Measurements from ENCODE around the gene PCDHA5.
"Not testable (repeated sequence)": the region's sequence is repeated elsewhere in the genome, so short reads cannot be mapped to it uniquely, and the experiment has no call there.

The PCDHA5 gene

DNA sequence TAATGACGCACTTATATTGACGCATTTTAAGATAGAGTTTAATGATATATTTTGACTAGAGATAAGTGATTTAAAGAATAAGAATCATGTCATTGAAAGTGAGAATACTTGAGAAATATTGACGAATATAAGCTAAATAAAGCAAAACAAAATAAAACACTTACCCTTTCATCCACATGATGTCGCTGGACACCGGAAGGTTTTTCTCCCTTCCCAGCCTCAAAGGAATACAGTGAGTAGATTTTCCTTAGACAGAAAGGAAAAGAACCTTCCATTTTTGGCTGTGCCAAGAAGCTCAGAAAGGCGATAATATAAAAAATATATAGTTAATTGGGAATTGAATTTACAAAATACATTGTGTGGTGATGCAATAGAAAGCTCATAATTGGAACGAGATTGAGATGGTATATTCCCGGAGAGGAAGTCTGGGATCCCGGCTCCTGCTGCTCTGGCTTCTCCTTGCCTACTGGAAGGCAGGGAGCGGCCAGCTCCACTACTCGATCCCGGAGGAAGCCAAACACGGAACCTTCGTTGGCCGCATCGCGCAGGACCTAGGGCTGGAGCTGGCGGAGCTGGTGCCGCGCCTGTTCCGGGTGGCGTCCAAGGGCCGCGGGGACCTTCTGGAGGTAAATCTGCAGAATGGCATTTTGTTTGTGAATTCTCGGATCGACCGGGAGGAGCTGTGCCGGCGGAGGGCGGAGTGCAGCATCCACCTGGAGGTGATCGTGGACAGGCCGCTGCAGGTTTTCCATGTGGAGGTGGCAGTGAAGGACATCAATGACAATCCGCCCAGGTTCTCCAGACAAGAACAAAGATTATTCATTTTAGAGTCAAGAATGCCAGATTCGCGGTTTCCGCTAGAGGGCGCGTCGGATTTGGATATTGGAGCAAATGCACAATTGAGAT lies at the start of gene PCDHA5:
TSS of gene PCDHA5 (plus strand) at position 239 of the 906 bp plus-strand sequence.
- DNase-seq, result peak; percentile 66

DNA sequence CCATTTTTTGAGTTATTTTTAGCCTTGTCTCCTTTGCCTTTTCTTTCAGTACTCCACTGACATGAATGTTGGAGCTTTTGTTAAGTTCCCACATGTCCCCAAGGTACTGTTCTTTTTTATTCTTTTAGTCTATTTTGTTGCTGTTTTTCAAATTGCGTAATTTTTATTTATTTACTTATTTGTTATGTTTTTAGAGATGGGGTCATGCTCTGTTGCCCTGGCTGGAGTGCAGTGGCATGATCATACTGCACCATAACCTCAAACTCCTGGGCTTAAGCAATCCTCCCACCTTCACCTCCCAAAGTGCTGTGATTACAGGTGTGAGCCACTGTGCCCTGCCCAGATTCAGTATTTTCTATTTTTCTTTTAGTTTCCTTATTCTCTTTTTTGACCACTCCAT lies 40.9 kb upstream of the PCDHA5 start:
- no peak for DNase-seq

DNA sequence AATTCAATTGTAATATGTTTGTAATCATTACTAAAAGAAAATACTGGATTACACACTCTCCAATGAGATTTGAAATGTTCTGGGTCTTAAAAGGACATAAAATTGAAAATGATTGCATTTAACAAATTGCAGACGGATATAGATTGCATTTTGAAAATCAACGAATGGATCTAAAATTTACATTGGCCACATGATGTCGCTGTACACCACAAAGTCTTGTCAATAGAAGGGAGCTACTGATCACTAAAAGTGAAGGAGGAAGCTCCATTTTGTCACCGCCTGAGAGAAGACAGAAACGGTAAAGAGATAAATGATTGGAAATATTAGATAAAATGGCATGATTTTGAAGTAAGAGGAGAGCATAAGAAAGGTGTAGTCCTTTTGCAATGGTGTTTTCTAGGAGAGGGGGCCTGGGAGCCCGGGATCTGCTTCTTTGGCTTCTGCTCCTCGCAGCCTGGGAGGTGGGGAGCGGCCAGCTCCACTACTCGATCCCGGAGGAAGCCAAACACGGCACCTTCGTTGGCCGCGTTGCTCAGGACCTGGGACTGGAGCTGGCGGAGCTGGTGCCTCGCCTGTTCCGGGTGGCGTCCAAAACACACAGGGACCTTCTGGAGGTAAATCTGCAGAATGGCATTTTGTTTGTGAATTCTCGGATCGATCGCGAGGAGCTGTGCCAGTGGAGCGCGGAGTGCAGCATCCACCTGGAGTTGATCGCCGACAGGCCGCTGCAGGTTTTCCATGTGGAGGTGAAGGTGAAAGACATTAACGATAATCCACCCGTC lies 35.3 kb upstream of the PCDHA5 start, which contains the start of gene PCDHA1:
TSS of gene PCDHA1 (plus strand) at position 236 of the 782 bp plus-strand sequence.
- no peak for DNase-seq

DNA sequence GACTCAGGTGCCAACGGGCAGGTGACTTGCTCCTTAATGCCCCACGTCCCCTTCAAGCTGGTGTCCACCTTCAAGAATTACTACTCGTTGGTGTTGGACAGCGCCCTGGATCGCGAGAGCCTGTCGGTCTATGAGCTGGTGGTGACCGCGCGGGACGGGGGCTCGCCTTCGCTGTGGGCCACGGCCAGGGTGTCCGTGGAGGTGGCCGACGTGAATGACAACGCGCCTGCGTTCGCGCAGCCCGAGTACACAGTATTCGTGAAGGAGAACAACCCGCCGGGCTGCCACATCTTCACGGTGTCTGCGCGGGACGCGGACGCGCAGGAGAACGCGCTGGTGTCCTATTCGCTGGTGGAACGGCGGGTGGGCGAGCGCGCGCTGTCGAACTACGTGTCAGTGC lies 34.0 kb upstream of the PCDHA5 start:
- not testable (repeated sequence) for DNase-seq

DNA sequence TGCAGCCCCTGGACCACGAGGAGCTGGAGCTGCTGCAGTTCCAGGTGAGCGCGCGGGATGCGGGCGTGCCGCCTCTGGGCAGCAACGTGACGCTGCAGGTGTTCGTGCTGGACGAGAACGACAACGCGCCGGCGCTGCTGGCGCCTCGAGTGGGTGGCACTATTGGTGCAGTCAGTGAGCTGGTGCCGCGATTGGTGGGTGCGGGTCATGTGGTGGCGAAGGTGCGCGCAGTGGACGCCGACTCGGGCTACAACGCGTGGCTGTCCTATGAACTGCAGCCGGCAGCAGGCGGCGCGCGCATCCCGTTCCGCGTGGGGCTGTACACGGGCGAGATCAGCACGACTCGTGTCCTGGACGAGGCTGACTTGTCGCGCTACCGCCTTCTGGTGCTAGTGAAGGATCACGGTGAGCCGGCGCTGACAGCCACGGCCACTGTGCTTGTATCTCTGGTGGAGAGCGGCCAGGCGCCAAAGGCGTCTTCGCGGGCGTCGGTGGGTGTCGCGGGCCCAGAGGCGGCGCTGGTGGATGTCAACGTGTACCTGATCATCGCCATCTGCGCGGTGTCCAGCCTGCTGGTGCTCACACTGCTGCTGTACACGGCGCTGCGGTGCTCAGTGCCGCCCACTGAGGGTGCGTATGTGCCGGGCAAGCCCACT lies 33.4 kb upstream of the PCDHA5 start:
- not testable (repeated sequence) for DNase-seq

DNA sequence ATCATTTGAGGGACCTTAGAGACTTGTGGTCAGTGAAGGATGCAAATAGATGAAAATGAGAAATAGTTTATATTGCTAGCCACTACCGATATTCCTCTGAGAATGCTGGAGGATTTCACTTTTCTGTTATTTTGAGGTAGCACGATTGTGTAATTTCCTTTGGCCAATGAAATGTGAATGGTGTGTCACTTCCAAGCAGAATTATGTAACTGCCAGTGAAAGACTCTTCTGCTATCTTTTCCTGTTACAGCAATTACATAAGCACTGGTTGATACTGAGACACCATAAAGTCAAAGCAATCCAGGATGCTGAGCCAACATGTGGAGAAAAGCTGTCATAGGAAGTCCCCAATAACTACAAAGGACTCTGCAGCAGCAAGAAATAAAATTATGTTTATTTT lies 30.3 kb upstream of the PCDHA5 start:
- no peak for DNase-seq

DNA sequence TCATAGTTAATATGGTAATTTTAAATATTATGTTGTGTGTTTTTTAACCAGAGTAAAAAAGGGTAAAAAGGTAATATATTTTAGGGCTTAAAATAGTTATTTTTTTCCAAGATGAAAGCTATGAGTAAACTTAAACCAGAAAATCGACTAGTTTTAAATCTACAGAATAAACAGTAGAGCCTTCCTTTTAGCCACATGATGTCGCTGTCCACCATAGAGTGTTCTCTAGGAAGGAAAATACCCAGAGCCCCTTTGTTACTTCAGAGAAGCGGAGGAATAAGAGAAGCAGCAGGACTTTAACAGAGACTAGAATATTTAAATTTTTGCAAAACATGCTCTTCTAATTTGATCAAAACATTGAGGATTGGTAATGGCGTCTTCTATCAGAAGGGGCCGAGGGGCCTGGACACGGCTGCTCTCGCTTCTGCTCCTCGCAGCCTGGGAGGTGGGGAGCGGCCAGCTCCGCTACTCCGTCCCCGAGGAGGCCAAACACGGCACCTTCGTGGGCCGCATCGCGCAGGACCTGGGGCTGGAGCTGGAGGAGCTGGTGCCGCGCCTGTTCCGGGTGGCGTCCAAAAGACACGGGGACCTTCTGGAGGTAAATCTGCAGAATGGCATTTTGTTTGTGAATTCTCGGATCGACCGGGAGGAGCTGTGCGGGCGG lies 26.7 kb upstream of the PCDHA5 start, which contains the start of gene PCDHA2:
TSS of gene PCDHA2 (plus strand) at position 258 of the 664 bp plus-strand sequence.
- no peak for DNase-seq

DNA sequence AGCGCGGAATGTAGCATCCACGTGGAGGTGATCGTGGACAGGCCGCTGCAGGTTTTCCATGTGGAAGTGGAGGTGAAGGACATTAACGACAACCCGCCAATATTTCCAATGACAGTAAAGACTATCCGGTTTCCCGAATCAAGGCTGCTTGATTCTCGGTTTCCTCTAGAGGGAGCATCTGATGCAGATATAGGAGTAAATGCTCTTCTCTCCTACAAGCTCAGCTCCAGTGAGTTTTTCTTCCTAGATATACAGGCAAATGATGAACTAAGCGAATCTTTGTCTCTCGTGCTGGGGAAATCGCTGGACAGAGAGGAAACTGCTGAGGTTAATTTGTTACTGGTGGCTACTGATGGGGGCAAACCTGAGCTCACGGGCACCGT lies 26.2 kb upstream of the PCDHA5 start:
- no peak for DNase-seq

DNA sequence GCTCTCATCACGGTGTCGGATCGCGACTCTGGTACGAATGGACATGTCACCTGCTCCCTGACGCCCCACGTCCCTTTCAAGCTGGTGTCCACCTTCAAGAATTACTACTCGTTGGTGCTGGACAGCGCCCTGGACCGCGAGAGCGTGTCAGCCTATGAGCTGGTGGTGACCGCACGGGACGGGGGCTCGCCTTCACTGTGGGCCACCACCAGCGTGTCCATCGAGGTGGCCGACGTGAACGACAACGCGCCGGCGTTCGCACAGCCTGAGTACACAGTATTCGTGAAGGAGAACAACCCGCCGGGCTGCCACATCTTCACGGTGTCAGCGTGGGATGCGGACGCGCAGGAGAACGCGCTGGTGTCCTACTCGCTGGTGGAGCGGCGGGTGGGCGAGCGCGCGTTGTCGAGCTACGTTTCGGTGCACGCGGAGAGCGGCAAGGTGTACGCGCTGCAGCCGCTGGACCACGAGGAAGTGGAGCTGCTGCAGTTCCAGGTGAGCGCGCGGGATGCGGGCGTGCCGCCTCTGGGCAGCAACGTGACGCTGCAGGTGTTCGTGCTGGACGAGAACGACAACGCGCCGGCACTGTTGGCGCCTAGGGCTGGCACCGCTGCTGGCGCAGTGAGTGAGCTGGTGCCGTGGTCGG lies 25.2 kb upstream of the PCDHA5 start:
- DNase-seq, result not testable (repeated sequence)

DNA sequence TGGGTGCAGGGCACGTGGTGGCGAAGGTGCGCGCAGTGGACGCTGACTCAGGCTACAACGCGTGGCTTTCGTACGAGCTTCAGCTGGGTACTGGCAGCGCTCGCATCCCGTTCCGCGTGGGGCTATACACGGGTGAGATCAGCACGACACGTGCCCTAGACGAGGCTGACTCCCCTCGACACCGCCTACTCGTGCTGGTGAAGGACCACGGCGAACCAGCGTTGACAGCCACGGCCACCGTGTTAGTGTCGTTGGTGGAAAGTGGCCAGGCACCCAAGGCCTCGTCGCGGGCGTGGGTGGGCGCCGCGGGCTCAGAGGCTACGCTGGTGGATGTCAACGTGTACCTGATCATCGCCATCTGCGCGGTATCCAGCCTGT lies 24.7 kb upstream of the PCDHA5 start:
- DNase-seq, result no peak

DNA sequence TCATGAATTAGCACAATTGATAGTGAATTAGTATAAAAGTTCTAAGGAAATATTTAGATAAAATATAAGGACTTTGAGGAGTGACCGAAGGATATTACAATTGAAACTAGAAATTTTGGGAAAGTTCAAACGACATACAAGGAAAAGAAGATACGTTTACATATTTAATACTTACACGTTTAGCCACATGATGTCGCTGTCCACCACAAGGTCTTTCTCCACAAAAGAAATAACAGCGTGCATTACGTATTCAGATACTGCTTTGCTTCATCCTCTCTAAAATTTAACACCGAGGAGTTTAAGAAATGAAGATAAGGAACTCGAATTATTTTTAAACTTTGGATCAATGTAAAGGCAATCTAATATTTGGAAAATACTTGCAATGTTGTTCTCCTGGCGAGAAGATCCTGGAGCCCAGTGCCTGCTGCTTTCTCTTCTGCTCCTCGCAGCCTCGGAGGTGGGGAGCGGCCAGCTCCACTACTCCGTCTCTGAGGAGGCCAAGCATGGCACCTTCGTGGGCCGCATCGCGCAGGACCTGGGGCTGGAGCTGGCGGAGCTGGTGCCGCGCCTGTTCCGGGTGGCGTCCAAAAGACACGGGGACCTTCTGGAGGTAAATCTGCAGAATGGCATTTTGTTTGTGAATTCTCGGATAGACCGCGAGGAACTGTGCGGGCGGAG lies 20.5 kb upstream of the PCDHA5 start, which contains the start of gene PCDHA3:
TSS of gene PCDHA3 (plus strand) at position 242 of the 678 bp plus-strand sequence.
- DNase-seq, result no peak

DNA sequence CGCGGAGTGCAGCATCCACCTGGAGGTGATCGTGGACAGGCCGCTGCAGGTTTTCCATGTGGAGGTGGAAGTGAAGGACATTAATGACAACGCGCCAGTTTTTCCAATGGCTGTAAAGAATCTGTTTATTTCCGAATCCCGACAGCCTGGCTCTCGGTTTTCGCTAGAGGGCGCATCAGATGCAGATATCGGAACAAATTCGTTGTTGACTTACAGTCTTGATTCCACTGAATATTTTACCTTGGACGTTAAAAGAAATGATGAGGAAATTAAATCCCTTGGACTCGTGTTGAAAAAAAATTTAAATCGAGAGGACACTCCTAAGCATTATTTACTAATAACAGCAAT lies 19.9 kb upstream of the PCDHA5 start:
- DNase-seq, result no peak

DNA sequence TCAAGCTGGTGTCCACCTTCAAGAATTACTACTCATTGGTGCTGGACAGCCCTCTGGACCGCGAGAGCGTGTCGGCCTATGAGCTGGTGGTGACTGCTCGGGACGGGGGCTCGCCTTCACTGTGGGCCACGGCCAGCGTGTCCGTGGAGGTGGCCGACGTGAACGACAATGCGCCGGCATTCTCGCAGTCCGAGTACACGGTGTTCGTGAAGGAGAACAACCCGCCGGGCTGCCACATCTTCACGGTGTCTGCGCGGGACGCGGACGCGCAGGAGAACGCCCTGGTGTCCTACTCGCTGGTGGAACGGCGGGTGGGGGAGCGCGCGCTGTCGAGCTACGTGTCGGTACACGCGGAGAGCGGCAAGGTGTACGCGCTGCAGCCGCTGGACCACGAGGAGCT lies 19.0 kb upstream of the PCDHA5 start:
- DNase-seq, result not testable (repeated sequence)

DNA sequence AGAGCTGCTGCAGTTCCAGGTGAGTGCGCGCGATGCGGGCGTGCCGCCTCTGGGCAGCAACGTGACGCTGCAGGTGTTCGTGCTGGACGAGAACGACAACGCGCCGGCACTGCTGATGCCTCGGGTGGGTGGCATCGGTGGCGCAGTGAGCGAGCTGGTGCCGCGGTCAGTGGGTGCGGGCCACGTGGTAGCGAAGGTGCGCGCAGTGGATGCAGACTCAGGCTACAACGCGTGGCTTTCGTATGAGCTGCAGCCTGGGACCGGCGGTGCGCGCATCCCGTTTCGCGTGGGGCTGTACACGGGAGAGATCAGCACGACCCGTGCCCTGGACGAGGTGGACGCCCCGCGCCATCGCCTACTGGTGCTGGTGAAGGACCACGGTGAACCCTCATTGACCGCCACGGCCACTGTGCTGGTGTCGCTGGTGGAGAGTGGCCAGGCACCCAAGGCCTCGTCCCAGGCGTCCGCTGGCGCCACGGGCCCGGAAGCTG lies 18.6 kb upstream of the PCDHA5 start:
- DNase-seq, result no peak

DNA sequence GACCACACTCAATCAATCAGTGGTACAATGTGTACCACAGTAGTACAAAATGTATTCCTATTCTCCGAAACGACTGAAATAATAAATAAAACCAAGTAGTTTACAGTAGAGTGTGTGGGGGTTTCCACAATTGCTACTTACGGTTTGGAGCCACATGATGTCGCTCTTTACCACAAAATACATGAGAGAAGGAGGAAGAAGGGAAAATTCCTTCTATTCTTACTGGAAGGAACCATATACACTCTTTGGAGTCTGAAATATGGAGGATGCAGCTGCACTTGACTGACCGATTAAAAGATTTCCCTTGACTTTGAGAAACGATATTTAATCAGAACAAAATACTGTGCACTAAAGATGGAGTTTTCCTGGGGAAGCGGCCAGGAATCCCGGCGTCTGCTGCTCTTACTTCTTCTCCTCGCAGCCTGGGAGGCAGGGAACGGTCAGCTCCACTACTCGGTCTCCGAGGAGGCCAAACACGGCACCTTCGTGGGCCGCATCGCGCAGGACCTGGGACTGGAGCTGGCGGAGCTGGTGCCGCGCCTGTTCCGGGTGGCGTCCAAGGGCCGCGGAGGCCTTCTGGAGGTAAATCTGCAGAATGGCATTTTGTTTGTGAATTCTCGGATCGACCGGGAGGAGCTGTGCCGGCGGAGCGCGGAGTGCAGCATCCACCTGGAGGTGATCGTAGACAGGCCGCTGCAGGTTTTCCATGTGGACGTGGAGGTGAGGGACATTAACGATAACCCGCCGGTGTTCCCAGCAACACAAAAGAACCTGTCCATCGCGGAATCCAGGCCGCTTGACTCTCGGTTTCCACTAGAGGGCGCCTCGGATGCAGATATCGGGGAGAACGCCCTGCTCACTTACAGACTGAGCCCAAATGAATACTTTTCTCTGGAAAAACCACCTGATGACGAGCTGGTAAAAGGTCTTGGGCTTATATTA lies 14.3 kb upstream of the PCDHA5 start, which contains the start of gene PCDHA4:
TSS of gene PCDHA4 (plus strand) at position 235 of the 942 bp plus-strand sequence.
- DNase-seq, result no peak

DNA sequence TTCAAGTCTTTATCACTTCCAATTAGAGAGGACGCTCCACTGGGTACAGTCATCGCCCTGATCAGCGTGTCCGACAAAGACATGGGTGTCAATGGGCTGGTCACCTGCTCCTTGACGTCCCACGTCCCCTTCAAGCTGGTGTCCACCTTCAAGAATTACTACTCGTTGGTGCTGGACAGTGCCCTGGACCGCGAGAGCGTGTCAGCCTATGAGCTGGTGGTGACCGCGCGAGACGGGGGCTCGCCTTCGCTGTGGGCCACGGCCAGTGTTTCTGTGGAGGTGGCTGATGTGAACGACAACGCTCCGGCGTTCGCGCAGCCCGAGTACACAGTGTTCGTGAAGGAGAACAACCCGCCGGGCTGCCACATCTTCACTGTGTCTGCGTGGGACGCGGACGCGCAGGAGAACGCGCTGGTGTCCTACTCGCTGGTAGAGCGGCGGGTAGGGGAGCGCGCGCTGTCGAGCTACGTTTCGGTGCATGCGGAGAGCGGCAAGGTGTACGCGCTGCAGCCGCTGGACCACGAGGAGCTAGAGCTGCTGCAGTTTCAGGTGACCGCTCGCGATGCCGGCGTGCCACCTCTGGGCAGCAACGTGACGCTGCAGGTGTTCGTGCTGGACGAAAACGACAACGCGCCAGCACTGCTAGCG lies 13.0 kb upstream of the PCDHA5 start:
- not testable (repeated sequence) for DNase-seq

DNA sequence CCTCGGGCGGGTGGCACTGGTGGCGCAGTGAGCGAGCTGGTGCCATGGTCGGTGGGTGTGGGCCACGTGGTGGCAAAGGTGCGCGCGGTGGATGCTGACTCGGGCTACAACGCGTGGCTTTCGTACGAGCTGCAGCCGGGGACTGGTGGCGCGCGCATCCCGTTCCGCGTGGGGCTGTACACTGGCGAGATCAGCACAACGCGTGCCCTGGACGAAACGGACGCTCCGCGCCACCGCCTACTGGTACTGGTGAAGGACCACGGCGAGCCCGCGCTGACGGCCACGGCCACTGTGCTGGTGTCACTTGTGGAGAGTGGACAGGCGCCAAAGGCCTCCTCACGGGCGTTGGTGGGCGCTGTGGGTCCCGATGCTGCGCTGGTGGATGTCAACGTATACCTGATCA lies 12.5 kb upstream of the PCDHA5 start:
- no peak for DNase-seq

DNA sequence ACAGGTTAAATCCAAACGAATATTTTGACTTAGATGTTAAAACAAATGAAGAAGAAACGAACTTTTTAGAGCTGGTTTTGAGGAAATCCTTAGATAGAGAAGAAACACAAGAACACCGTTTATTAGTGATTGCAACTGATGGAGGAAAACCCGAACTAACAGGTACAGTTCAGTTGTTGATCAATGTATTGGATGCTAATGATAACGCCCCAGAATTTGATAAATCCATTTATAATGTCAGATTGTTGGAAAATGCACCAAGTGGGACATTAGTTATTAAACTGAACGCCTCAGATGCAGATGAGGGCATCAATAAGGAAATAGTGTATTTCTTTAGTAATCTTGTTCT lies 842 bp downstream of the PCDHA5 start:
- DNase-seq, result no peak

DNA sequence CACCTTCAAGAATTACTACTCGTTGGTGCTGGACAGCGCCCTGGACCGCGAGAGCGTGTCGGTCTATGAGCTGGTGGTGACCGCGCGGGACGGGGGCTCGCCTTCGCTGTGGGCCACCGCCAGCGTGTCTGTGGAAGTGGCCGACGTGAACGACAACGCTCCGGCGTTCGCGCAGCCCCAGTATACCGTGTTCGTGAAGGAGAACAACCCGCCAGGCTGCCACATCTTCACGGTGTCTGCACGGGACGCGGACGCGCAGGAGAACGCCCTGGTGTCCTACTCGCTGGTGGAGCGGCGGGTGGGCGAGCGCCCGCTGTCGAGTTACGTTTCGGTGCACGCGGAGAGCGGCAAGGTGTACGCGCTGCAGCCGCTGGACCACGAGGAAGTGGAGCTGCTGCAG lies 1.6 kb downstream of the PCDHA5 start:
- DNase-seq, result not testable (repeated sequence)

DNA sequence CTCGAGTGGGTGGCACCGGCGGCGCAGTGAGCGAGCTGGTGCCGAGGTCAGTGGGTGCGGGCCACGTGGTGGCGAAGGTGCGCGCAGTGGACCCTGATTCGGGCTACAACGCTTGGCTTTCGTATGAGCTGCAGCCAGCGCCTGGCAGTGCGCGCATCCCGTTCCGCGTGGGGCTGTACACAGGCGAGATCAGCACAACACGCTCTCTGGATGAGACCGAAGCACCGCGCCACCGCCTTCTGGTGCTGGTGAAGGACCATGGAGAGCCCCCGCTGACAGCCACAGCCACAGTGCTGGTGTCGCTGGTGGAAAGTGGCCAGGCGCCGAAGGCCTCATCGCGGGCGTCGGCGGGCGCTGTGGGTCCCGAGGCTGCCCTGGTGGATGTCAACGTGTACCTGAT lies 2.1 kb downstream of the PCDHA5 start:
- no peak for DNase-seq
